ENCODE results near the gene OTOP3. TPM values are rescaled to one million over a fixed set of nuclear protein-coding genes. Genes with fewer than 3 reads are reported as not detected.

The OTOP3 gene
- total RNA-seq, 1 experiment from 2014 or later, result not detected

DNA sequence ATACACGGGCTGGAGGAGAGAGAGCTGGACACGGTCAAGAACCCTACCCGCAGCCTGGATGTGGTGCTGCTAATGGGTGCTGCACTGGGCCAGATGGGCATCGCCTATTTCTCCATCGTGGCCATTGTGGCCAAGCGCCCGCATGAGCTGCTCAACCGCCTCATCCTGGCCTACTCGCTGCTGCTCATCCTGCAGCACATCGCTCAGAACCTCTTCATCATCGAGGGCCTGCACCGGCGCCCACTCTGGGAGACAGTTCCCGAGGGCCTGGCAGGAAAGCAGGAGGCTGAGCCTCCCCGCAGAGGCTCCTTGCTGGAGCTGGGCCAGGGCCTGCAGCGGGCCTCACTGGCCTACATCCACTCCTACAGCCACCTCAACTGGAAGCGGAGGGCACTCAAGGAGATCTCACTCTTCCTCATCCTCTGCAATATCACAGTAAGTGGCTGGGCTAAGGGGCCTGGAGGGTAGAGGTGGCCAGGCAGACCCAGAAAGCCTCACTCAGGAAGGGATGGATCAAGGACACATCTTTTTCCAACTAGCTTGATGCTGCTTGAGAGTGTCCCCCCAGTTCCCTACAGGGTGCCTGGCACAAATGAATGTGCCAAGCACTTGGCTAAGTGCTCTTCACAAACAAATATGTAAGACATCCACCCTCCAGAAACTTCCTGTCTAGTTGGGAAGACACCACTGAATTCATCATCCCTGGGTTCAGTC is 11.5 kb downstream of the OTOP3 start:
- Histone ChIP-seq H3K79me2 (ENCODE audit: insufficient read depth, low read length) (no peaks in the 10 kb centered on the region), H2BK20ac (ENCODE audit: low read depth, low read length, poor library complexity, severe bottlenecking) (no peak overlapping the region), H3K27ac (ENCODE audit: insufficient read length, low read depth, low read length) (no peak overlapping the region), H2BK12ac (ENCODE audit: insufficient read length, low read depth, low read length) (no peak overlapping the region), H3K14ac (ENCODE audit: insufficient read depth, low read length) (no peak overlapping the region), H2BK15ac (ENCODE audit: low read depth, low read length) (no peak overlapping the region), H3K4me1 (ENCODE audit: insufficient read depth, low read length) (no peaks in the 10 kb centered on the region; the same call in 1 of the 2 replicates), H4K5ac (ENCODE audit: insufficient read length, low read depth, low read length) (no peak overlapping the region), H4K91ac (ENCODE audit: insufficient read length, low read depth, low read length) (no peak overlapping the region), H3K9me3 (ENCODE audit: control insufficient read depth, low read depth, low read length) (no peaks in the 10 kb centered on the region), H2BK5ac (ENCODE audit: insufficient read length, low read length) (no peak overlapping the region), H3K18ac (ENCODE audit: insufficient read length, low read depth, low read length) (no peak overlapping the region), H4K8ac (replicated peaks; ENCODE audit: insufficient read length, low read depth, low read length) (no peak overlapping the region), H3K27me3 (ENCODE audit: insufficient read depth, low read length) (no peaks in the 10 kb centered on the region; the same call in 1 of the 2 replicates), H3K56ac (ENCODE audit: insufficient read length, low read depth, low read length) (no peak overlapping the region), H3K79me1 (ENCODE audit: insufficient read depth, low read depth, low read length, poor library complexity, severe bottlenecking) (no peaks in the 10 kb centered on the region), H3K9ac (ENCODE audit: extremely low read depth, insufficient read length, low read length) (no peak overlapping the region), H2AFZ (ENCODE audit: low read length) (no peak overlapping the region), H3K23me2 (ENCODE audit: insufficient read length, low read depth, low read length, poor library complexity, severe bottlenecking) (no peaks in the 10 kb centered on the region), H2BK120ac (ENCODE audit: low read depth, low read length, poor library complexity, severe bottlenecking) (no peak overlapping the region), H4K20me1 (ENCODE audit: control insufficient read depth, insufficient read depth, insufficient read length) (no peaks in the 10 kb centered on the region), H3K23ac (ENCODE audit: insufficient read length, low read depth, low read length) (no peak overlapping the region), H3K4ac (ENCODE audit: low read depth, low read length) (no peak overlapping the region), H3K4me2 (ENCODE audit: insufficient read depth, insufficient read length, low read length) (no peak overlapping the region), H3T11ph (ENCODE audit: low read length) (no peak overlapping the region), H2AK5ac (ENCODE audit: insufficient read length, low read length) (no peak overlapping the region)
- TF ChIP-seq, protein P1, sequence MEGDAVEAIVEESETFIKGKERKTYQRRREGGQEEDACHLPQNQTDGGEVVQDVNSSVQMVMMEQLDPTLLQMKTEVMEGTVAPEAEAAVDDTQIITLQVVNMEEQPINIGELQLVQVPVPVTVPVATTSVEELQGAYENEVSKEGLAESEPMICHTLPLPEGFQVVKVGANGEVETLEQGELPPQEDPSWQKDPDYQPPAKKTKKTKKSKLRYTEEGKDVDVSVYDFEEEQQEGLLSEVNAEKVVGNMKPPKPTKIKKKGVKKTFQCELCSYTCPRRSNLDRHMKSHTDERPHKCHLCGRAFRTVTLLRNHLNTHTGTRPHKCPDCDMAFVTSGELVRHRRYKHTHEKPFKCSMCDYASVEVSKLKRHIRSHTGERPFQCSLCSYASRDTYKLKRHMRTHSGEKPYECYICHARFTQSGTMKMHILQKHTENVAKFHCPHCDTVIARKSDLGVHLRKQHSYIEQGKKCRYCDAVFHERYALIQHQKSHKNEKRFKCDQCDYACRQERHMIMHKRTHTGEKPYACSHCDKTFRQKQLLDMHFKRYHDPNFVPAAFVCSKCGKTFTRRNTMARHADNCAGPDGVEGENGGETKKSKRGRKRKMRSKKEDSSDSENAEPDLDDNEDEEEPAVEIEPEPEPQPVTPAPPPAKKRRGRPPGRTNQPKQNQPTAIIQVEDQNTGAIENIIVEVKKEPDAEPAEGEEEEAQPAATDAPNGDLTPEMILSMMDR (conservative IDR thresholded peaks at IDR 0.05), result no peak
- Mint-ChIP-seq H3K36me3 (ENCODE audit: insufficient read depth in 1 of 3, low read depth in 3 of 3) (no peaks in the 10 kb centered on the region), H3K27me3 (ENCODE audit: low read depth) (peaks cover 33% of the 10 kb centered on the region), H3K4me1 (peaks cover 22 to 29% of the 10 kb centered on the region in 2 experiments), H3K9me3 (no peaks in the 10 kb centered on the region), H3K27ac (no peak overlapping the region; a peak in 1 of 7 replicates), H3K4me3 (no peak overlapping the region)
- no CpG with 5 or more reads among the region's 17 CpGs for WGBS (ENCODE audit: extremely low coverage, insufficient read length, low lambda C conversion rate)
- DNase-seq, result no peak

Data from H9 (cell line).